D721Med (cell line): Measurements from ENCODE around the gene EEFSEC.

Experiments used
- DNase-seq: peaks from one replicate; pipeline ENCODE4 v3.0.0; 2011; ENCODE audit warnings: low spot score; ENCODE audit not compliant: insufficient read length
- FAIRE-seq: peaks from 2 replicates; lab custom pipeline; 2011; peaks lifted over from hg19 to GRCh38; lab: Jason Lieb, UNC
- TF ChIP-seq, protein P1 (sequence below): IDR thresholded peaks from 2 replicates; pipeline ENCODE4 v1.5.1; 2012; ENCODE audit warnings: mild to moderate bottlenecking, control low read depth; ENCODE audit not compliant: insufficient read depth; ENCODE audit errors: missing control alignments

Gene EEFSEC

GRCh38 chr3:128185630-128186447 is 32.6 kb downstream of the EEFSEC start:
- no peak for FAIRE-seq

GRCh38 chr3:128187495-128187894 is 34.2 kb downstream of the EEFSEC start:
- DNase-seq (no peak), FAIRE-seq (no peak)
- TF ChIP-seq, protein P1, sequence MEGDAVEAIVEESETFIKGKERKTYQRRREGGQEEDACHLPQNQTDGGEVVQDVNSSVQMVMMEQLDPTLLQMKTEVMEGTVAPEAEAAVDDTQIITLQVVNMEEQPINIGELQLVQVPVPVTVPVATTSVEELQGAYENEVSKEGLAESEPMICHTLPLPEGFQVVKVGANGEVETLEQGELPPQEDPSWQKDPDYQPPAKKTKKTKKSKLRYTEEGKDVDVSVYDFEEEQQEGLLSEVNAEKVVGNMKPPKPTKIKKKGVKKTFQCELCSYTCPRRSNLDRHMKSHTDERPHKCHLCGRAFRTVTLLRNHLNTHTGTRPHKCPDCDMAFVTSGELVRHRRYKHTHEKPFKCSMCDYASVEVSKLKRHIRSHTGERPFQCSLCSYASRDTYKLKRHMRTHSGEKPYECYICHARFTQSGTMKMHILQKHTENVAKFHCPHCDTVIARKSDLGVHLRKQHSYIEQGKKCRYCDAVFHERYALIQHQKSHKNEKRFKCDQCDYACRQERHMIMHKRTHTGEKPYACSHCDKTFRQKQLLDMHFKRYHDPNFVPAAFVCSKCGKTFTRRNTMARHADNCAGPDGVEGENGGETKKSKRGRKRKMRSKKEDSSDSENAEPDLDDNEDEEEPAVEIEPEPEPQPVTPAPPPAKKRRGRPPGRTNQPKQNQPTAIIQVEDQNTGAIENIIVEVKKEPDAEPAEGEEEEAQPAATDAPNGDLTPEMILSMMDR = no peak

More at GRCh38 chr3:128185630-128186447, 32.6 kb downstream of the EEFSEC start:
- DNase-seq = no peak
- TF ChIP-seq, protein P1 = no peak

DNA sequence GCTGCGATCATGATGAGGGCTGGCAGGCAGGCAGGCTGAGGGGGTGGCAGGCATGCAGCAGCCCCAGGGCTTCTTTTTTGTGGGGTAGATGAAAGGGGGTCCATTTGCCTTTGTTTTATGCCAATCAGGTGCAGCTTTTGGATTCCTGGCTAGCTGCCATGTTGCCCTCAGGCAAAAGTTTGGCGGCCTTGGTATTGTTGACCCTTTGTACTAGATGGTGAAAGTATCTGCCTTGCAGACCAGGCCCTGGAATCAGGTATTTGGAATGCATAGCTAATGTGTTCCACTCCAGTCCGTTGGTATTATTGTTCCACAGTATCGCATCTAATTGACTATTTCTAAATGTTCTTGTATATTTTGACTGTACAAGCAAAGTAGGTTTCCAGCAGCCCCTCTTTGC is 35.0 kb downstream of the EEFSEC start:
- FAIRE-seq = no peak
- TF ChIP-seq, protein P1 = no peak

DNA sequence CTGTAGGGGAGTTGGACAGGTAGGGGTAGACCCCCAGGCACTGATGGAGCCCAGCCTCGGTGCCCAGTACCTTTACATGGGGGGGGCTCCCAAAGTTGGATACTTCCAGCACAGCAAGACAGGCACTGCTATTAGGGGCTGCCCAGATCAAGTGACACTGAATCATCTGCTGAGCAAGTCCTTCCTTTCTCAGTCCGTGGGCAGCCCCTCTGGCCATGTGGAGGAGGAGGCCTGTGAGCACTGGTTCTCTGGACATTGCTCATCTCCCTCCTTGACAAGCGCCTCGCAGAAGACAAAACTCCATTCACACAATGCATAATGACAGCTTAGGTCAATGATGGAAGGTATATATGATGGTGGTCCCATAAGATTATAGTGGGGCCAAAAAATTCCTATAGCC is 35.7 kb downstream of the EEFSEC start:
- FAIRE-seq (no peak), DNase-seq (no peak)
- TF ChIP-seq, protein P1 = no peak

More for the DNA sequence above, 35.0 kb downstream of the EEFSEC start:
- no peak for DNase-seq

GRCh38 chr3:128190501-128190900 is 37.2 kb downstream of the EEFSEC start:
- no peak for DNase-seq
- FAIRE-seq = no peak
- TF ChIP-seq, protein P1 = no peak

DNA sequence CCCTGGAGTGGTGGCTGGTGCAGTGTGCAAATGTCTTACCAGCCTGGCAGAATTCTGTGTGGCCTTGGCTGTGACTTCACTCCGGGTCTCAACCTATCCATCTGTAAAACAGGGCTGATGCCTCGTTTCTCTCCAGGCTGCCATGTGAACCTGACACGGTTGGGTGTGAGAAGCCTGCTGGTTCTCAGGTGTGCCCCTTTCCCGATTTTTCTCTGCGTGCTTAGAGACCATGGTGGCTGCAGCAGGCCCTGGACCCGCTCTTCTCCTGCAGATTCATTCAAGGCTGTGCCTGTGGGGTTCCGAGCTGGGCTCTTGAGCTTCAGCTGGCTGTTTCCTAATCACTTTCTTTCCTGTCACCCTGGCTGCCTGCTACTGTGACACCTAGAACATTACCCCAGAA is 38.9 kb downstream of the EEFSEC start:
- TF ChIP-seq, protein P1 = no peak
- FAIRE-seq (no peak), DNase-seq (no peak)

DNA sequence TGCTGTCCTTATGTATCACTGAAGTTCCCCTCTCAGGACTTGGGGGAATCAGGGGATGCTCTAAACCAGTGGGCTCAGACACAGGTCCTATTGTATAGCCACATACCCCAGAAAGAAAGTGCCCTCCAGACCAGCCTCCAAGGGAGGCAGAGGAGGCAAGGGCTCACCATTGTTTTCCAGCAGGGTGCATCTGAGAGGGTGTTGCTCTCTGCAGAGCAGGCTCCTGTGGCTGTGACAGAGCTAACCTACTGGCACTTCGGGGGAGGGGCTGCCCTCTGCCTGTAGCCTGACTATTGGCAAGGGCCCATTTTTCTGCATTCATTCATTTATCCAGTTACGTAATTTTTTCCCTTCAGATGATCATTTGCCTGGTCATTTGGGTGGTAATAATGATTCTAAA is 39.9 kb downstream of the EEFSEC start:
- TF ChIP-seq, protein P1 = no peak
- FAIRE-seq = no peak
- no peak for DNase-seq
